IMR-90 (cell line): ENCODE data around the gene PLCL1. TPM values are rescaled to one million over a fixed set of nuclear protein-coding genes. Genes with fewer than 3 reads are reported as not detected.

ENCODE experiments used
- ATAC-seq: fragments of 200-7000 bp; cut with Tn5 transposase; 2 replicates; pipeline ENCODE4 v1.9.1; 2020; ENCODE audit warnings: low read depth, mild to moderate bottlenecking, moderate library complexity
- BruUV-seq: library from RNA; stranded (reverse); fragments of 400-500 nt; replicated peaks from 2 replicates; lab custom pipeline; 2021; lab: Mats Ljungman, UMichigan
- CTCF ChIA-PET: fragments of 300-600 bp; formaldehyde crosslinking; extraction: SDS; loops from one replicate; lab custom pipeline; 2021; ENCODE audit warnings: antibody characterized with exemption; lab: Yijun Ruan, JAX
- POLR2A ChIA-PET: fragments of 300-600 bp; sonication (Branson Sonifier 250); formaldehyde crosslinking; loops from one replicate; lab custom pipeline; 2022; ENCODE audit warnings: antibody characterized with exemption; ENCODE audit not compliant: unreplicated experiment; lab: Charles Lee
- DNase-seq: peaks from one replicate; pipeline ENCODE4 v3.0.0; 2013
- H2AFZ ChIP-seq: replicated peaks from 2 replicates; pipeline ENCODE3; 2013; ENCODE audit warnings: low read length, mild to moderate bottlenecking; ENCODE audit not compliant: poor library complexity
- H2AK5ac ChIP-seq: 2 replicates; pipeline ENCODE4 v1.6.1; 2013; ENCODE audit warnings: low read depth, low read length, inconsistent platforms
- H2AK9ac ChIP-seq: replicated peaks from 2 replicates; pipeline ENCODE3; 2013; ENCODE audit warnings: mild to moderate bottlenecking, low read depth, low read length, moderate library complexity; ENCODE audit not compliant: poor library complexity
- H2BK120ac ChIP-seq: 2 replicates; pipeline ENCODE4 v1.6.1; 2013; ENCODE audit warnings: low read depth, low read length, inconsistent platforms
- H2BK15ac ChIP-seq: 3 replicates; pipeline ENCODE4 v1.6.1; 2013; ENCODE audit warnings: low read depth, low read length, inconsistent platforms
- H2BK20ac ChIP-seq: 2 replicates; pipeline ENCODE4 v1.6.1; 2013; ENCODE audit warnings: low read depth, mild to moderate bottlenecking, inconsistent platforms, low read length, moderate library complexity
- H2BK5ac ChIP-seq: 2 replicates; pipeline ENCODE4 v1.6.1; 2013; ENCODE audit warnings: mild to moderate bottlenecking, low read depth, low read length, inconsistent platforms; ENCODE audit not compliant: poor library complexity, severe bottlenecking
- H3K14ac ChIP-seq: replicated peaks from 2 replicates; pipeline ENCODE4 v1.6.1; 2013; ENCODE audit warnings: low read depth, low read length, inconsistent platforms
- H3K18ac ChIP-seq: 2 replicates; pipeline ENCODE4 v1.6.1; 2013; ENCODE audit warnings: low read depth, low read length, control low read depth
- H3K23ac ChIP-seq: 2 replicates; pipeline ENCODE4 v1.6.1; 2013; ENCODE audit warnings: low read depth, low read length, inconsistent platforms
- H3K27ac ChIP-seq: 2 replicates; pipeline ENCODE4 v1.5.1; 2013; ENCODE audit warnings: mild to moderate bottlenecking, control low read depth, low read length; ENCODE audit not compliant: insufficient read depth
- H3K27me3 ChIP-seq: 2 replicates; pipeline ENCODE4 v1.6.1; 2013; ENCODE audit warnings: low read length; ENCODE audit not compliant: control insufficient read depth, insufficient read depth
- H3K36me3 ChIP-seq: 2 replicates; pipeline ENCODE4 v1.6.1; 2013; ENCODE audit warnings: low read length, mixed read lengths; ENCODE audit not compliant: control insufficient read depth, insufficient read depth
- H3K4ac ChIP-seq: 2 replicates; pipeline ENCODE4 v1.6.1; 2013; ENCODE audit warnings: low read depth, low read length, inconsistent platforms
- H3K4me1 ChIP-seq: 2 replicates; pipeline ENCODE4 v1.6.1; 2013; ENCODE audit warnings: low read length, mixed read lengths; ENCODE audit not compliant: control insufficient read depth, insufficient read depth
- H3K4me2 ChIP-seq: 2 replicates; pipeline ENCODE4 v1.6.1; 2013; ENCODE audit warnings: low read depth, mild to moderate bottlenecking, control low read depth, low read length, moderate library complexity
- H3K4me3 ChIP-seq: 2 replicates; pipeline ENCODE4 v1.5.1; 2013; ENCODE audit warnings: low read depth, mild to moderate bottlenecking, control low read depth, low read length, moderate library complexity; ENCODE audit not compliant: insufficient read depth
- H3K56ac ChIP-seq: 2 replicates; pipeline ENCODE4 v1.6.1; 2013; ENCODE audit warnings: low read length, inconsistent platforms; ENCODE audit not compliant: insufficient read depth; ENCODE audit errors: extremely low read depth
- H3K79me1 ChIP-seq, 2 experiments: 2 replicates each; pipeline ENCODE4 v1.6.1; 2013; ENCODE audit warnings: low read length in 2 of 2, inconsistent platforms in 1 of 2, low read depth in 1 of 2
- H3K9ac ChIP-seq: 2 replicates; pipeline ENCODE4 v1.6.1; 2013; ENCODE audit warnings: low read depth, low read length, control low read depth
- H3K9me1 ChIP-seq: 2 replicates; pipeline ENCODE4 v1.6.1; 2013; ENCODE audit warnings: low read length, inconsistent platforms; ENCODE audit not compliant: insufficient read depth
- H3K9me3 ChIP-seq: 2 replicates; pipeline ENCODE4 v1.6.1; 2013; ENCODE audit warnings: low read length; ENCODE audit not compliant: control insufficient read depth, insufficient read depth
- H4K20me1 ChIP-seq: 2 replicates; pipeline ENCODE4 v1.6.1; 2013; ENCODE audit warnings: low read length, inconsistent platforms; ENCODE audit not compliant: insufficient read depth
- H4K5ac ChIP-seq: 2 replicates; pipeline ENCODE4 v1.6.1; 2013; ENCODE audit warnings: mild to moderate bottlenecking, low read depth, low read length, control low read depth
- H4K8ac ChIP-seq, 2 experiments: 2 replicates each; pipeline ENCODE4 v1.6.1; 2013; ENCODE audit warnings: low read depth in 2 of 2, low read length in 2 of 2, control low read depth in 1 of 2, inconsistent platforms in 1 of 2
- H4K91ac ChIP-seq: 2 replicates; pipeline ENCODE4 v1.6.1; 2013; ENCODE audit warnings: low read depth, low read length, inconsistent platforms; ENCODE audit not compliant: insufficient read depth
- BHLHE40 ChIP-seq: fragments of 150-350 bp; IDR thresholded peaks from 2 replicates; pipeline ENCODE4 v1.6.1; 2016; ENCODE audit warnings: mild to moderate bottlenecking, low read depth, low read length
- CEBPB ChIP-seq: IDR thresholded peaks from 2 replicates; pipeline ENCODE4 v1.6.1; 2012; ENCODE audit warnings: low read depth, low read length, improper control_type of control experiment
- CHD1 ChIP-seq: IDR thresholded peaks from 2 replicates; pipeline ENCODE4 v1.6.1; 2012; ENCODE audit warnings: low read depth, low read length, improper control_type of control experiment
- CTCF ChIP-seq: conservative IDR thresholded peaks from 2 replicates; pipeline ENCODE4 v1.5.1; 2012; ENCODE audit warnings: mild to moderate bottlenecking, low read depth, low read length, improper control_type of control experiment
- ELK1 ChIP-seq: fragments of 150-350 bp; IDR thresholded peaks from 2 replicates; pipeline ENCODE4 v1.6.1; 2016; ENCODE audit warnings: low read depth, mild to moderate bottlenecking, low read length, moderate library complexity, borderline replicate concordance
- FOS ChIP-seq: fragments of 150-350 bp; IDR thresholded peaks from 2 replicates; pipeline ENCODE4 v1.6.1; 2016; ENCODE audit warnings: low read depth, low read length
- MAFK ChIP-seq: IDR thresholded peaks from 2 replicates; pipeline ENCODE4 v1.6.1; 2012; ENCODE audit warnings: low read depth, low read length, improper control_type of control experiment
- MAZ ChIP-seq: IDR thresholded peaks from 2 replicates; pipeline ENCODE4 v1.6.1; 2012; ENCODE audit warnings: low read depth, mild to moderate bottlenecking, low read length, improper control_type of control experiment, moderate library complexity, borderline replicate concordance
- MXI1 ChIP-seq: IDR thresholded peaks from 2 replicates; pipeline ENCODE4 v1.6.1; 2012; ENCODE audit warnings: low read depth, mild to moderate bottlenecking, low read length, moderate library complexity, borderline replicate concordance
- NFE2L2 ChIP-seq: fragments of 150-350 bp; IDR thresholded peaks from 2 replicates; pipeline ENCODE4 v1.6.1; 2016; ENCODE audit warnings: low read depth, mild to moderate bottlenecking, low read length
- POLR2A ChIP-seq: IDR thresholded peaks from 2 replicates; pipeline ENCODE4 v1.6.1; 2012; ENCODE audit warnings: mild to moderate bottlenecking, low read depth, low read length
- RAD21 ChIP-seq: IDR thresholded peaks from 2 replicates; pipeline ENCODE4 v1.6.1; 2012; ENCODE audit warnings: low read length, improper control_type of control experiment
- RCOR1 ChIP-seq: IDR thresholded peaks from 2 replicates; pipeline ENCODE4 v1.6.1; 2012; ENCODE audit warnings: mild to moderate bottlenecking, low read length, improper control_type of control experiment; ENCODE audit not compliant: insufficient replicate concordance
- RFX5 ChIP-seq: IDR thresholded peaks from 2 replicates; pipeline ENCODE4 v1.8.0; 2012; ENCODE audit warnings: low read depth, mild to moderate bottlenecking, low read length, moderate library complexity
- SMC3 ChIP-seq: fragments of 150-350 bp; IDR thresholded peaks from 2 replicates; pipeline ENCODE4 v1.6.1; 2016; ENCODE audit warnings: low read depth, mild to moderate bottlenecking, antibody characterized with exemption, low read length, moderate library complexity
- USF2 ChIP-seq: fragments of 150-350 bp; IDR thresholded peaks from 2 replicates; pipeline ENCODE4 v1.6.1; 2017; ENCODE audit warnings: mild to moderate bottlenecking, antibody characterized with exemption, low read length, low read depth
- WGBS, 2 experiments: methylation state at CpG; one replicate each; pipeline versions ENCODE4 v1.1.5 to v1.1.7; 2013; ENCODE audit warnings: missing lambda C conversion rate in 2 of 2; ENCODE audit not compliant: insufficient read length in 1 of 2; ENCODE audit errors: extremely low coverage in 2 of 2; 5-methylcytosine and 5-hydroxymethylcytosine counted together
- dilution Hi-C: fragments of 300-500 bp; cut with HindIII; formaldehyde crosslinking; loops from one replicate; pipeline ENCODE4 v1.14.3; 2018; ENCODE audit warnings: low sequenced_read_pairs; ENCODE audit not compliant: unreplicated experiment
- in situ Hi-C: fragments of 300-500 bp; cut with MboI; formaldehyde crosslinking; loops from 3 replicates; pipeline ENCODE4 v1.14.3; 2019; ENCODE audit warnings: low sequenced_read_pairs, inconsistent platforms, mixed read lengths
- intact Hi-C: fragments of 100-400 bp; cut with micrococcal nuclease; formaldehyde crosslinking; loops from 2 replicates; pipeline ENCODE4 v1.10.0; 2022
- polyA plus RNA-seq, 3 experiments: library from polyadenylated mRNA; depleted of rRNA; stranded (reverse); fragments of >200 nt; gene quantifications; 2 replicates each; pipeline ENCODE4 v1.2.3, GENCODE V29; 2012; ENCODE audit warnings: low replicate concordance in 1 of 3
- total RNA-seq: library from RNA; depleted of rRNA; stranded (reverse); fragments of >200 nt; gene quantifications from 2 replicates; pipeline ENCODE4 v1.2.3, GENCODE V29; 2012

Gene PLCL1
- total and polyA plus RNA-seq, 2 of the 4 experiments (the other 2 are of a cell fraction), result 0.14 to 0.18 TPM

DNA sequence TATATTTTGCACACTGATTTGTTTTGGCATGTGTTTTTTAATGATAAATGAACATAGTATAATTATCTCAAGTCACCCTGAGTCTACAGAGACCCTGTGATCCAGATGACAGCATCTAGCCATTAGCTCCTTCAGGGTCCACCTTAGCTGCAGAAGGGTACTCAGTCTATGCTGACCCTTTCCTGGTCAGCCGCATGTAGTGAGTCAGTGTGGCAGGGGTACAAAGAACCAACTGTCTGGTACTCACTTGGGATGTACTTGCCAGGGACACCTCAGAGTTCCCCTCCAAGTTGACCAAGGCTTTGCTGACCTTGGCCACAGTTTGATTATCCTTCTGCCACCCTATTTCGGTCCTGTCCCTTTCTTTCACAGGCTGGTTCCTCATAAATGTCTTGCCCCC is 369.5 kb downstream of the PLCL1 start:
- no peak overlapping the region for H2AK9ac ChIP-seq
- no TSS peak for BruUV-seq
- 100% methylated on average over 1 of the region's 2 CpGs; no CpG with 5 or more reads in 1 of the 2 experiments for WGBS, 2 experiments
- no peak for ATAC-seq
- no peak overlapping the region for H4K5ac ChIP-seq
- no peak overlapping the region for H4K91ac ChIP-seq
- no peak overlapping the region for H2AK5ac ChIP-seq
- no peak overlapping the region for H3K23ac ChIP-seq
- H3K14ac ChIP-seq, result no peak overlapping the region
- CTCF ChIA-PET, result no interaction called here
- H3K4ac ChIP-seq, result no peak overlapping the region
- H2AFZ ChIP-seq, result no peak overlapping the region
- no peaks in the 10 kb centered on the region for H3K36me3 ChIP-seq
- no peak overlapping the region for H2BK15ac ChIP-seq
- H4K8ac ChIP-seq, result no peak overlapping the region
- H3K18ac ChIP-seq, result no peak overlapping the region
- H3K56ac ChIP-seq, result no peak overlapping the region
- in situ Hi-C loops (no loop called here), intact Hi-C loops (no loop called here), dilution Hi-C loops (no loop called here)
- no peaks in the 10 kb centered on the region for H3K27me3 ChIP-seq
- no peak overlapping the region for H3K9ac ChIP-seq
- H3K4me2 ChIP-seq, result no peak overlapping the region
- no peak overlapping the region for H3K4me3 ChIP-seq
- no peaks in the 10 kb centered on the region for H3K9me3 ChIP-seq
- no peak overlapping the region for H2BK20ac ChIP-seq
- H2BK5ac ChIP-seq, result no peak overlapping the region
- POLR2A ChIA-PET, result no interaction called here
- no peaks in the 10 kb centered on the region for H3K4me1 ChIP-seq
- H2BK120ac ChIP-seq, result no peak overlapping the region
- H3K9me1 ChIP-seq, result no peaks in the 10 kb centered on the region
- H3K79me1 ChIP-seq, result no peaks in the 10 kb centered on the region
- no peak overlapping the region for H3K27ac ChIP-seq
- H4K20me1 ChIP-seq, result no peaks in the 10 kb centered on the region
- DNase-seq, result no peak
- TF ChIP-seq RCOR1 (no peak), CHD1 (no peak), MAFK (no peak), CEBPB (no peak), SMC3 (no peak), RAD21 (no peak), RFX5 (no peak), BHLHE40 (no peak), POLR2A (no peak), ELK1 (no peak), CTCF (no peak), FOS (no peak), MAZ (no peak), USF2 (no peak), NFE2L2 (no peak), MXI1 (no peak)
